ENCODE measurements around the gene TEAD3.
"Not testable (repeated sequence)": the region's sequence is repeated elsewhere in the genome, so short reads cannot be mapped to it uniquely, and the experiment has no call there.

Gene TEAD3

DNA sequence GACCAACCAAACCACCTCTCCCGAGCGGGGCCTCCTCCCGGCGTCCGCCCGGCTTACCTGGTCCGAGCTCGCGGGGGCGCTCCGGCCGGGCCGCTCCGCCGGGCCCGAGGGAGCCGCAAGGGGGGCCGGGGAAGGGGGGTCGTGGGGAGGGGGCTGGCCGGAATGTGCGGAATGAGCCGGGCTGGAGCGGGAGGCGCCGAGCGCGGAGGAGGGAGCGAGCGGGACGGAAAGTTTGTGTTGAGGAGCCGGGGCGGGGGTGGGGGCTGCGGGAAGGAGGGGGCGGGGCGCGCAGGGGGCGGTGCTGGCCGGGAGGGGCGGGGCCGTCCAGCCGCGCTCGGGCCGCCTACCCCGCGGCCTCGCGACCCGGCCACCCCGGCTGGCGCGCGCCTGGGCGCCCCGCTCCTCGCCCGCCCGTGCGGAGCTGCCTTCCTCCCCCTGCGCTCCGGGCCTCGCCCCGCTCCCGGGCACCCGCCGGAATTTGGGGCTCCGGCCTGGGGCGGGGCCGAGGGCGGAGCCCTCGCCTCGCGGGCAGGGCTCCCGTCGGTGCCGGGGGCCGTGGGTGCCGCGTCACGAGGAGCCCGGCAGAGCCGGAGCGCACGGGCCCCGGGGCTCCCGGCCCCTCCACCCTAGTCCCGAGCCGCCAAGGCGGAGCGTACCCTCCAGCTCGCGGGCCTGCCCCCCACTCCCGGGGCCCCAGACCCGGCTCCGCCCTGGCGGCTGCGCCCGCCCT is at the start of gene TEAD3:
Gene TEAD3 (minus strand): TSS at position 239 of the 730 bp plus-strand sequence.
- peak in 1 of 3 donors; percentile 36 for DNase-seq (ENCODE audit: low read depth in 2 of 3, low spot score in 1 of 3)

GRCh38 chr6:35544769-35545361 is 48.0 kb upstream of the TEAD3 start:
- DNase-seq (ENCODE audit: low read depth in 2 of 3, low spot score in 1 of 3), result no peak

DNA sequence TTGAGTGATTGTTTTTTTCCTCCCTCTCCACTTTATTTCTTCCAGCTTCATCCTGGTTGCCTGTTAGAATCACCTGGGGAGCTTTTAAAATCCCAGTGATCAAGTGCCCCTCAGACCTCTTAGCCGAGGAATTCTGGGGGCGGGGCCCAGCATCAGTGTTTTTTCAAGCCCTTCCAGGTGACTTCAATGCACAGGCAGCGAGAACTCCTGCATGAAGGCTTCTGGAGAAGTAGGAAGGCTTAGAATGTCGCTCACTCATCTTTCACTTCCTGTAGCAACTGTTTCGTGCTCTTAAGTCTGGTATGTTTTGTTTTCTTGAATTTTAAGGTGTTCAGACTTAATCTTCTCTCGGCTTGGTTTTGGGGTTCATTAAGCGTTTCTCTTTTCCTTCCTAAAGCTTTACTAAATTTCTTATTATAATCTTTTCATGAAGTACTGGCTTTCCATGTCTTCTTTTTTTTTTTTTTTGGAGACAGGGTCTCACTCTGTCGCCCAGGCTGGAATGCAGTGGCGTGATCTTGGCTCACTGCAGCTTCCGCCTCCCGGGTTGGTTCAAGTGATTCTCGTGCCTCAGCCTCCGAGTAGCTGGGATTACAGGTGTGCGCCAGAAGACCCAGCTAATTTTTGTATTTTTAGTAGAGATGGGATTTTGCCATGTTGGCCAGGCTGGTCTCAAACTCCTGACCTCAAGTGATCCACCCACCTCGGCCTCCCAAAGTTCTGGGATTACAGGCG is 46.7 kb upstream of the TEAD3 start:
- no peak for DNase-seq (ENCODE audit: low read depth in 2 of 3, low spot score in 1 of 3)

- no peak for DNase-seq (ENCODE audit: low read depth in 2 of 3, low spot score in 1 of 3)
Measured at GRCh38 chr6:35541836-35542235, 45.0 kb upstream of the TEAD3 start.

DNA sequence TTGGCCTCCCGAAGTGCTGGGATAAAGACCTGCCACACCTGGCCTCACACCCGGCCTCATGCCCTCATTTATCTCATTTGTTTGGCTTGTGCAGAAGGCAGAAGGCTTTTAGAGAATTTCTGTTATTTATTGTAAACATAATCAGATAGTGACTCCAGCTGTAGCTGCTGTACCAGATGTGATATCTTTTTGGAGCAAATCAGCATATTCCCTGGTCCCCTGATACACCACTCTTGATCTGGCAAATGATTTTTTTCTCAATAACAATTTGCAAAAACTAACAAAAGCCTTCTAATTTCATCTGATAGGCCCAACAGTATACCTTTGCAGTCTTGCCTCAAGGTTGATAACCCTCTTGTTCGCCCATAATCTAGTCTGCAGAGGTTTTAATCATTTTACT is 42.3 kb upstream of the TEAD3 start:
- DNase-seq (ENCODE audit: low read depth in 2 of 3, low spot score in 1 of 3), result no peak

- DNase-seq (ENCODE audit: low read depth in 2 of 3, low spot score in 1 of 3), result not testable (repeated sequence)
Measured at GRCh38 chr6:35535847-35536246, 39.0 kb upstream of the TEAD3 start.

DNA sequence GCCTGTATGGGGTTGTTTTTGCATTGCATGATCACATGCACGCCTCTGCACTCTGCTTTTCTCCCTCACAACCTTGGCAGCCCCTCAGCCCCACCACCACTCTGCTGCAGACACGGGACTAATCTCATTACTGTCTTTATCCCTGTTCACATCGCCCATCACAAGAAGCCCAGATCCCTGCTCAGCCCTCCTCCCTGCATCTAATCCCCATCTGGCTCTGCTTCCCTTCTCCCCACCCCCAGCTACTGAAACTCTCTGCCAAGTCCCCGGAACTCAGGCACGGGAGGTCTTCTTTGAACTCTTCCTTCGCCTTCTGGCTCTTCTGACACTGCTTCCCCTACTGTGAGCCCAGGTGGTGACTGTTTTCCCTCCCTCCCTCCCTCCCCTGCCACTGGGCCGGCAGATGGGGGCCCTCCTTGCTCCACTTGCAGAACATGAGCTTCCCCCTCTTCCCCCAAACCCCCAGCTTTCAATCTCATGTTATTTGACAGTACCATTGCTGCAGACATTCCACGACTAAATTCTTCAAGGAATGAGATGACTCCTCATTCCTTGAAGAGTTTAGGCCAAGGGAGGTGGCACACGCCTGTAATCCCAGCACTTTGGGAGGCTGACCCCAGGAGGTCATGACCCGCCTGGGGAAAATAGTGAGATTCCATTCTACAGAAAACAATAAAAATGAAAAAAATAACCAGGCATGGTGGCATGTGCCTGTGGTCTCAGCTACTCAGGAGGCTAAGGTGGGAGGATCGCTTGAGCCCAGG is 37.7 kb upstream of the TEAD3 start:
- DNase-seq (ENCODE audit: low read depth in 2 of 3, low spot score in 1 of 3), result no peak

DNA sequence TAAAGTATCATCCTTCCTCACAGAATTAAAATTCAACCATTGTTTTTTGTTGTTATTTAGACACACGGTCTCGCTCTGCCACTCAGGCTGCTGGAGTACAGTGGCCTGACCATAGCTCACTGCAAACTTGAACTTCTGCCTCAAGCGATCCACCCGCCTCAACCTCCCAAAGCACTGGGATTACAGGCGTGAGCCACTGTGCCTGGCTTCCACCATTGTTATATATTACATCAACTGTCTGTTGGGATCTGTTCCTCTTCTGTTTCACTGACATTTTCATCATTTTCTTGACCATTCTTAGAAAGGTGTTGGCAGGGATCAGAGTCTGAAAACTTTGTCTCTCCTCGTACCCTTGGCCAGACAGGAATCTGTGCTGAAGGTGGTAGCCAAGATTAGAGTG is 37.1 kb upstream of the TEAD3 start:
- DNase-seq (ENCODE audit: low read depth in 2 of 3, low spot score in 1 of 3), result no peak

- no peak for DNase-seq (ENCODE audit: low read depth in 2 of 3, low spot score in 1 of 3)
Measured at GRCh38 chr6:35532126-35532525, 35.2 kb upstream of the TEAD3 start.

DNA sequence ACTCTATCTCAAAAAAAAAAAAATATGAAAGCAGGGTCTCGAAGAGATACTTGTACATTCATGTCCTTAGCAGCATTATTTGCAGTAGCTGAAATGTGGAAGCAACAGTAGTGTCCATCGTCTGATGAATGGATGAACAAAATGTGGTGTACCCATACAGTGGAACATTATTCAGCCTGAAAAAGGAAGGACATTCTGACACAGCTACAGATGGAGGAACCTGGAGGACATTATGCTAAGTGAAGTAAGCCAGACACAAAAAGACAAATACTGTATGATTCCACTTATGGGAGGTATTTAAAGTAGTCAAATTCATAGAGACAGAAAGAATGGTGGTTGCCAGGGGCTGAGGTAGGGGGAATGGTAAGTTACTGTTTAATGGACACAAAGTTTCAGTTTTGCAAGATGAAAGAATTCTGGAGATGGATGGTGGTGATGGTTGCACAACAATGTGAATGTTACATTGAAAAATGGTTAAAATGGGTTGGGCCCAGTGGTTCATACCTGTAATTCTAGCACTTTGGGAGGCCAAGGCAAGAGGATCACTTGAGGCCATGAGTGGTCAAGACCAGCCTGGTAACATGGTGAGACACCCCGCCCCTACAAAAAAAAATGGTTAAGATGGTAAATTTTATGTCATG is 27.6 kb upstream of the TEAD3 start:
- no peak for DNase-seq (ENCODE audit: low read depth in 2 of 3, low spot score in 1 of 3)

- DNase-seq (ENCODE audit: low read depth in 2 of 3, low spot score in 1 of 3), result peak; percentile 65 to 88 (median 73)
Measured at GRCh38 chr6:35522660-35523658, 26.1 kb upstream of the TEAD3 start.

DNA sequence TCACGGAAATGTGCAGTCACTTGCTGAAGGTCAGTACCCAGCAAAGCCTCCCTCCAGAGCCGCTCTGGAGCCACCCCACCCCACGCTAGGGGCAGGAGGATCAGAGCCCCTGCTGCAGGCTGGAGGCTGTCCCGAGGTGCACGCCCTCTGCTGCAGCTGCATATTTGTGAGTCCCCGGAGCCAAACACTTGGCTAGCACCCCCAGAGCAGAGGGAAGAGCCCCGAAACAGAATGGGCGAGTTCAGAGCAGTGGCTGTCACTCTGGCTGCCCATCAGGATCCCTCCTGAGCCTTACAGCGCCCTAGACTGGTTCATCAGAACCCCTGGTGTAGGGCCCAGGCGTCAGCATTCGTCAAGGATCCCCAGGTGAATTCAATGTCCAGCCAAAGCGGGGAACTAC is 25.3 kb upstream of the TEAD3 start:
- no peak for DNase-seq (ENCODE audit: low read depth in 2 of 3, low spot score in 1 of 3)

- no peak for DNase-seq (ENCODE audit: low read depth in 2 of 3, low spot score in 1 of 3)
Measured at GRCh38 chr6:35521235-35521634, 24.4 kb upstream of the TEAD3 start.

DNA sequence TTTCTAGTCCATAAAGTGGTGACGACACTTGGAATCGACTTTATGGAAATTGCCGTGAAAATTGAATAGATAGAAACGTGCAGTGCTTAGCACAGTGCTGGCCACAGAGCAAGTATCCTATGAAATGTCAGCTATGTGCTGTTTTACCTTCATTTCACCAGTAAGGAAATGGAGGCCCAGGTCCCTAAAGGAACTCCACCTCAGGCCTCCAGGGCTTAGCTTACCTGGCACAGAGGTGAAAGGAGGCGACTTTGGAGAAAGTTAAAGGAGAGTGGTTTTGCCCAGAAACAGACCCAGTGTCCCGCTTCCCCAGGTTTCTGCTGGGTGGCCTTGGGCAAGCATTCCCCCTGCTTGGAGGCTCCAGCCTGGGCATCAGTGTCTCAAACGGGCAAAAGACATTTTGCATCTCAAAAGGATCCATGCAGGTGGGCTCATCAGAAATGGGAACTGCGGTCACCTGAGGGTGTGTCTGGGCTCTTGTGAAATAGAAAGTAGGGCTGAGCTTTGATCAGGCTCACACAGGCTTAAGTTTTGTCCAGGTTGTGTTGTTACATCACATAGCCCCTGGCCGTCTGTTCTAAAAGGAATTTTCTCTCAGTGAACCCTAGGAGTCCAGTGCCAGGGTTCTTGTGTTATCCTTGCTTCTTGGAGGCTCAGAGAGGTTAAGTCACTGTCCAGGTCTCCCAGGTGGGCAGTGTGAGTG is 22.6 kb upstream of the TEAD3 start:
- no peak for DNase-seq (ENCODE audit: low read depth in 2 of 3, low spot score in 1 of 3)

DNA sequence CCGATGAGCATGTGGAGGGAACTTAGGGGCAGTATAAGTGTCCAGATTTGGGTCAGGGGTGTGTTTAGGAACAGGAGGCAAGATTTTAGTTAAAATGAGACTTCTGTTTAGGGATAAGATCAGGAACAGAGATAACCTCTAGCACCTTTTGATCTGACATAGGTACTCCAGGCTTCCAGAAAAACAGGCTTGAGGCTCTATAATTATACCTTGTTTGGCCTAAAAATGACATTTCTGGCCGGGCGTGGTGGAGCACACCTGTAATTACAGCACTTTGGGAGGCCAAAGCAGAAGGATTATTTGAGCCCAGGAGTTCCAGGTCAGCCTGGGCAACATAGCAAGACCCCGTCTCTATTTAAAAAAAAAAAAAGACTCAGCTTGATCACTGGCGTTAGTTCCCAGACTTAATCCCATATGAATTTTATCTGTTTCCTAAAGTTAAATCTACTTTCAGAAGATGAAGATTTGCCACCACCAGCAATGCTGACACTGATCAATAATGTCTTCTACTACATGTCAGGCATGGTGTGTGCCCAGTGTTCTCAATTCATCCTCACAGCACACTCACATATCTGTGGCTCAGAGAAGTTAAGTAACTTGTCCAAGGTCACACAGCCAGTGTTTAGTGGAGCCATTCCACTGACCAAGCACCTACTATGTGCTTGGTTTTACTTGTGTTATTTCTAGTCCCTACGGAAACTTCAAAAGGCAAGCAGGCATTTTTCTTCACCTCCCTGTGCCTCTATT is 21.9 kb upstream of the TEAD3 start:
- DNase-seq (ENCODE audit: low read depth in 2 of 3, low spot score in 1 of 3), result no peak

- not testable (repeated sequence) for DNase-seq (ENCODE audit: low read depth in 2 of 3, low spot score in 1 of 3)
Measured at GRCh38 chr6:35517978-35518377, 21.1 kb upstream of the TEAD3 start.

- no peak for DNase-seq (ENCODE audit: low read depth in 2 of 3, low spot score in 1 of 3)
Measured at GRCh38 chr6:35516712-35517111, 19.8 kb upstream of the TEAD3 start.

DNA sequence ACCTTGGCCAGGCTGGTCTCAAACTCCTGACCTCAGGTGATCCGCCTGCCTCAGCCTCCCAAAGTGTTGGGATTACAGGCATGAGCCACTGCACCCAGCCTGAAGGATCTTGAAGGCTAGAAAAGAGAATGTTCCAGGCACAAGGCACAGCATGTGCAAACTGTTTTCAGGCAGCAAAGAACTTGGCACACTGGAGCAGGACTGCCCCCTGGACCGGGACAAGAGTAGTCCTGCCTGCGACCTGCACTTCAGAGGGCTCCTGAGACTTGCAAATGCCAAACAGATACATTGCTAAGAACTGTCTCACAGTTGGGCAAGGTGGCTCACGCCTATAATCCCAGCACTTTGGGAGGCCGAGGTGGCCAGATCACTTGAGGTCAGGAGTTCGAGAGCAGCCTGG is 19.1 kb upstream of the TEAD3 start:
- DNase-seq (ENCODE audit: low read depth in 2 of 3, low spot score in 1 of 3), result not testable (repeated sequence)
